Endothelial cell of umbilical vein (primary cell): ENCODE results near the gene OSBPL6. TPM values are rescaled to one million over a fixed set of nuclear protein-coding genes. Genes with fewer than 3 reads are reported as not detected.

Source experiments
- BruUV-seq: library from RNA; stranded (reverse); fragments of 400-500 nt; replicated peaks from 2 replicates; lab custom pipeline; 2021; lab: Mats Ljungman, UMichigan
- CTCF ChIA-PET: fragments of 300-600, 350-600 bp; sonication (Branson Sonifier 250); formaldehyde crosslinking; loops from one replicate; lab custom pipeline; 2021; ENCODE audit warnings: antibody characterized with exemption, inconsistent platforms; lab: Charles Lee
- POLR2A ChIA-PET: fragments of 300-600, 350-600 bp; sonication (Branson Sonifier 250); formaldehyde crosslinking; loops from one replicate; lab custom pipeline; 2021; ENCODE audit warnings: antibody characterized with exemption, inconsistent platforms; lab: Charles Lee
- DNase-seq: peaks from one replicate; pipeline ENCODE4 v3.0.0-alpha.2; 2011; ENCODE audit warnings: low read depth, low spot score
- FAIRE-seq: peaks from 2 replicates; lab custom pipeline; 2011; peaks lifted over from hg19 to GRCh38; lab: Jason Lieb, UNC
- H2AFZ ChIP-seq: 2 replicates; pipeline ENCODE4 v1.6.0; 2012; ENCODE audit warnings: low read depth, low read length, control low read depth, inconsistent platforms
- H3K27ac ChIP-seq: 2 replicates; pipeline ENCODE4 v1.5.1; 2011; ENCODE audit warnings: low read depth, mild to moderate bottlenecking, control low read depth, low read length, moderate library complexity; ENCODE audit not compliant: insufficient read depth
- H3K27me3 ChIP-seq, 2 experiments: 2 replicates each; pipeline versions ENCODE4 v1.6.0 to v1.6.1; 2011; ENCODE audit warnings: low read length in 2 of 2, mixed read lengths in 1 of 2; ENCODE audit not compliant: control insufficient read depth in 2 of 2, insufficient read depth in 2 of 2
- H3K36me3 ChIP-seq, 2 experiments: 2 replicates in 1 of 2; 3 replicates in 1 of 2; pipeline ENCODE4 v1.5.1; 2011; ENCODE audit warnings: low read length in 2 of 2, mild to moderate bottlenecking in 1 of 2, moderate library complexity in 1 of 2; ENCODE audit not compliant: control insufficient read depth in 2 of 2, insufficient read depth in 2 of 2; ENCODE audit errors: extremely low read depth in 1 of 2
- H3K4me1 ChIP-seq: 3 replicates; pipeline ENCODE4 v1.5.1; 2011; ENCODE audit warnings: mild to moderate bottlenecking, low read length; ENCODE audit not compliant: control insufficient read depth, insufficient read depth; ENCODE audit errors: extremely low read depth
- H3K4me2 ChIP-seq: 2 replicates; pipeline ENCODE4 v1.6.1; 2011; ENCODE audit warnings: low read length, control low read depth, mixed read lengths; ENCODE audit not compliant: insufficient read depth
- H3K4me3 ChIP-seq, 3 experiments: fragments of 200-600 bp in 1 of 3; sonication (generic), shearing (Covaris generic) in 1 of 3; replicated peaks in 1 of 3; 2 replicates each; pipeline ENCODE4 v1.5.1; 2011 to 2016; ENCODE audit warnings: control low read depth in 3 of 3, low read length in 3 of 3, mild to moderate bottlenecking in 2 of 3, inconsistent platforms in 1 of 3, low read depth in 1 of 3, moderate library complexity in 1 of 3; ENCODE audit not compliant: insufficient read depth in 1 of 3
- H3K79me2 ChIP-seq: 2 replicates; pipeline ENCODE4 v1.6.0; 2012; ENCODE audit warnings: low read length, inconsistent platforms; ENCODE audit not compliant: control insufficient read depth, insufficient read depth
- H3K9ac ChIP-seq: replicated peaks from 2 replicates; pipeline ENCODE3; 2011; ENCODE audit warnings: low read length, control low read depth; ENCODE audit not compliant: insufficient read depth; ENCODE audit errors: extremely low read depth
- H3K9me1 ChIP-seq: replicated peaks from 3 replicates; pipeline ENCODE4 v1.6.0; 2011; ENCODE audit warnings: mild to moderate bottlenecking, low read length; ENCODE audit not compliant: control insufficient read depth, insufficient read depth; ENCODE audit errors: extremely low read depth
- H3K9me3 ChIP-seq: replicated peaks from 2 replicates; pipeline ENCODE4 v1.5.1; 2012; ENCODE audit warnings: low read length, inconsistent platforms; ENCODE audit not compliant: control insufficient read depth, insufficient read depth
- H4K20me1 ChIP-seq: replicated peaks from 2 replicates; pipeline ENCODE3; 2011; ENCODE audit warnings: mild to moderate bottlenecking, low read length; ENCODE audit not compliant: control insufficient read depth, insufficient read depth; ENCODE audit errors: extremely low read depth
- CTCF ChIP-seq, 2 donors: IDR thresholded peaks; 1 replicate in 1 of 2; 2 replicates in 1 of 2; pipeline ENCODE4 v1.5.1; 2011; ENCODE audit warnings: low read length in 2 of 2, mild to moderate bottlenecking in 2 of 2, moderate library complexity in 2 of 2, control low read depth in 1 of 2, inconsistent platforms in 1 of 2, low read depth in 1 of 2; ENCODE audit not compliant: insufficient read depth in 1 of 2; ENCODE audit errors: extremely low read depth in 1 of 2
- EZH2 ChIP-seq: IDR thresholded peaks from 2 replicates; pipeline ENCODE4 v1.6.1; 2012; ENCODE audit warnings: borderline replicate concordance, low read depth, mild to moderate bottlenecking, moderate library complexity, low read length, inconsistent platforms; ENCODE audit not compliant: severe bottlenecking
- FOS ChIP-seq: IDR thresholded peaks from 2 replicates; pipeline ENCODE4 v1.6.1; 2011; ENCODE audit warnings: mild to moderate bottlenecking, low read length, moderate library complexity, borderline replicate concordance; ENCODE audit not compliant: insufficient read depth
- GATA2 ChIP-seq: IDR thresholded peaks from 2 replicates; pipeline ENCODE4 v1.7.0; 2011; ENCODE audit warnings: low read depth, mild to moderate bottlenecking, moderate library complexity, mixed read lengths, low read length; ENCODE audit not compliant: insufficient read length, insufficient read depth
- MYC ChIP-seq: IDR thresholded peaks from one replicate; pipeline ENCODE4 v1.6.1; 2011; ENCODE audit warnings: mild to moderate bottlenecking, low read depth, low read length
- POLR2A ChIP-seq: IDR thresholded peaks from 2 replicates; pipeline ENCODE4 v1.6.1; 2012; ENCODE audit warnings: low read depth, mild to moderate bottlenecking, control low read depth, low read length
- dilution Hi-C: fragments of 300-500 bp; cut with MboI; formaldehyde crosslinking; loops from one replicate; pipeline ENCODE4 v1.15.0; 2019; ENCODE audit warnings: low sequenced_read_pairs; ENCODE audit not compliant: extremely low pct_ligation_motif_present
- intact Hi-C: fragments of 100-400 bp; cut with micrococcal nuclease; formaldehyde crosslinking; loops from one replicate; pipeline ENCODE4 v1.10.0; 2022
- polyA plus RNA-seq, 4 experiments: library from polyadenylated mRNA; depleted of rRNA in 3 of 4; stranded (reverse) in 3 of 4; unstranded in 1 of 4; fragments of >200 nt; gene quantifications; 2 replicates each; pipeline versions ENCODE4 v1.2.1 to v1.2.3, GENCODE V29; 2011 to 2012; ENCODE audit warnings: missing spikeins in 1 of 4
- total RNA-seq: library from RNA; stranded (reverse); gene quantifications from 2 replicates; pipeline ENCODE4 v1.2.3, GENCODE V29; 2021

Gene OSBPL6
- total and polyA plus RNA-seq, 2 donors (not counting 3 experiments of a cell fraction or from before 2014, with no cell fraction given): 1.5 to 2.3 TPM

- no peak overlapping the region for H3K9ac ChIP-seq
- FAIRE-seq: peak; percentile 24
- DNase-seq: peak; percentile 67
- dilution Hi-C loops: no loop called here
- TF ChIP-seq MYC: no peak
- TF ChIP-seq EZH2: no peak
- no peak for TF ChIP-seq POLR2A
- TF ChIP-seq CTCF (IDR thresholded peaks at IDR 0.05; ENCODE audit: extremely low read depth in 1 of 2, insufficient read depth in 1 of 2, low read depth in 1 of 2, low read length in 2 of 2): no peak
- peak; percentile 18 for TF ChIP-seq FOS
- TF ChIP-seq GATA2: peak; percentile 43
- intact Hi-C loops: no loop called here
- H3K4me2 ChIP-seq: no peak overlapping the region
- ChIA-PET POLR2A (interaction anchor here (0.7 kb wide), 1 partner anchor 39 kb away, joined by 4 read pairs; no protein-coding TSS in a partner anchor), CTCF (interaction anchor here (0.7 to 1.7 kb wide), 8 partner anchors 8 to 146 kb away, joined by 3 to 6 read pairs (median 4); no protein-coding TSS in a partner anchor)
- peaks cover 8% of the 10 kb centered on the region for H3K4me1 ChIP-seq
- H4K20me1 ChIP-seq: no peaks in the 10 kb centered on the region
- H3K9me3 ChIP-seq: no peaks in the 10 kb centered on the region
- H3K9me1 ChIP-seq: no peaks in the 10 kb centered on the region
- no peak overlapping the region for H2AFZ ChIP-seq
- no peaks in the 10 kb centered on the region for H3K36me3 ChIP-seq
- BruUV-seq: no TSS peak
- H3K27ac ChIP-seq: no peak overlapping the region
- no peaks in the 10 kb centered on the region for H3K79me2 ChIP-seq
- no peak overlapping the region for H3K4me3 ChIP-seq
- peaks cover 0 to 4% of the 10 kb centered on the region in 2 experiments for H3K27me3 ChIP-seq
Observed at GRCh38 chr2:178273787-178274360, 79.6 kb downstream of the OSBPL6 start.
